Transverse colon (tissue), 4 donors: ENCODE measurements around the gene TRPM3. TPM values are rescaled to one million over a fixed set of nuclear protein-coding genes. Genes with fewer than 3 reads are reported as not detected.

Experiments
- DNase-seq: peaks from one replicate; pipeline ENCODE4 v3.0.0-alpha.2; 2019
- H3K27ac ChIP-seq, 4 donors: fragments of 200-600 bp; sonication (generic); 2 replicates each; pipeline ENCODE4 v1.5.1; 2016 to 2018; ENCODE audit warnings: inconsistent platforms in 4 of 4
- H3K27me3 ChIP-seq: fragments of 200-600 bp; sonication (generic); 2 replicates; pipeline ENCODE4 v1.5.1; 2017; ENCODE audit warnings: inconsistent platforms
- H3K36me3 ChIP-seq, 4 donors: fragments of 200-600 bp; sonication (generic); 2 replicates each; pipeline ENCODE4 v1.5.1; 2017 to 2019; ENCODE audit warnings: inconsistent platforms in 4 of 4
- H3K4me1 ChIP-seq, 4 donors: fragments of 200-600 bp; sonication (generic); 2 replicates each; pipeline ENCODE4 v1.5.1; 2017 to 2020; ENCODE audit warnings: inconsistent platforms in 4 of 4
- H3K4me3 ChIP-seq, 4 donors: fragments of 200-600 bp; sonication (generic); 1 replicate in 1 of 4; 2 replicates in 3 of 4; pipeline versions ENCODE4 v1.5.1 to v1.6.1; 2017 to 2019; ENCODE audit warnings: inconsistent platforms in 4 of 4
- H3K9me3 ChIP-seq, 2 donors: fragments of 200-600 bp; sonication (generic); 2 replicates each; pipeline ENCODE4 v1.5.1; 2017 to 2019; ENCODE audit warnings: inconsistent platforms in 2 of 2
- CTCF ChIP-seq, 5 experiments: fragments of 200-600 bp in 3 of 5; fragments of 450-650 bp in 2 of 5; sonication (generic) in 3 of 5; IDR thresholded peaks; 1 replicate in 2 of 5; 2 replicates in 3 of 5; pipeline ENCODE4 v1.5.1; 2016 to 2017; ENCODE audit warnings: antibody characterized with exemption in 5 of 5, inconsistent platforms in 3 of 5, mild to moderate bottlenecking in 2 of 5, moderate library complexity in 1 of 5
- EP300 ChIP-seq: sonication (generic); formaldehyde crosslinking; IDR thresholded peaks from one replicate; pipeline ENCODE4 v1.6.1; 2017; ENCODE audit warnings: antibody characterized with exemption, low read depth
- POLR2A ChIP-seq: fragments of 450-650 bp; IDR thresholded peaks from one replicate; pipeline ENCODE4 v1.6.1; 2016; ENCODE audit warnings: antibody characterized with exemption, mild to moderate bottlenecking, moderate library complexity
- POLR2AphosphoS5 ChIP-seq, 3 donors: sonication (generic); formaldehyde crosslinking; IDR thresholded peaks; one replicate each; pipeline ENCODE4 v1.6.1; 2016; ENCODE audit warnings: antibody characterized with exemption in 3 of 3
- WGBS, 2 donors: methylation state at CpG; one replicate each; pipeline ENCODE4 v1.1.5; 2018; ENCODE audit warnings: low coverage in 1 of 2; 5-methylcytosine and 5-hydroxymethylcytosine counted together
- in situ Hi-C, 4 donors: fragments of 200-750 bp; cut with MboI; loops; one replicate each; pipeline versions ENCODE4 v1.15.0 to v1.15.1; 2017; ENCODE audit warnings: low sequenced_read_pairs in 3 of 4, low pct_ligation_motif_present in 1 of 4, low pct_unique_long_range_greater_than_20kb in 1 of 4
- intact Hi-C: fragments of 100-400 bp; cut with DNase I; formaldehyde crosslinking; loops from one replicate; pipeline ENCODE4 v1.15.1; 2023; ENCODE audit warnings: low total_unique reads
- total RNA-seq, 4 donors: library from RNA; depleted of rRNA; stranded (reverse); fragments of >200 nt; gene quantifications; one replicate each; pipeline ENCODE4 v1.1.0, GENCODE V29; 2016

The TRPM3 gene
- total RNA-seq, 4 donors from 2014 or later, result 0.16 to 1.2 (median 0.32) TPM

DNA sequence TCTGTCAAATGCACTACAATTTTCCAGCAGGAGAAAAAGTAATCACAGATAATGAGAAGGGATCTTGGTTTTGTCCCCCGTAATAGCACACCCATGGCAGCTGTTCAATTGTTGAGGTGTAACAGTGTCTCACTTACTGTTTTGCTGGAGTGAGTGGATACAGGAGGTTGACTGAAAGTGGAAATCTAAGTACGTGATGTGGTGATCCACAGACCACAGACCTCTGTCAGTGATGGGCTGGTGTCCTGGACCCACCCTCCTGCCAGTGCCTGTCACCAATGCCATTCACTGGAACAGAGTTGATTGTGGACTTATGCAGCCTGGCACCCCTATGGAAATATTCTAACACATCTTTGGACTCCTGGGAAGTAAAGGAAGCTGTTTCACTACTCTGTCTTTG lies 261.7 kb downstream of the TRPM3 start:
- in situ Hi-C loops, result loop anchor here in 1 of 4 donors (25.0 kb wide), 1 partner anchor 103 kb away; no protein-coding TSS in a partner anchor
- H3K27ac ChIP-seq, result no peak overlapping the region

DNA sequence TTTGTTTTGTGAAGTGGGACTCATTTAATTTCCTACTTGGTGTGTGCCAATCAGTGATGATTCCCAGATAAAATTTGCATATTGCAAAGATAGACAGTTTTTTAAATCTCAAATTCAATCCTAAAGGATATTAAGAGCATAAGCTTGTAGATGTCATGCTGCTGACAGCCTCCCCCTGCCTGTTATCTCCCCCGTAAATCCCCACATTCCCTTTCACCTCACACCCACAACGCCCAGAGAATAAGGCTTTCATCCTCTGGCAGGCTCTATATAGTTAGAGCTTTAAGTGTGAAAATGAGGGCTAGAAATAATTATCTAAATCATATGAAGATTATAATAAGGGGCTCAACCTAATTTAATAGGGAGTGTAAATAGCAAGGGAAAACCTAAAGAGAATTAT lies 265.0 kb downstream of the TRPM3 start:
- H3K27ac ChIP-seq, result no peak overlapping the region
- no peaks in the 10 kb centered on the region for H3K4me1 ChIP-seq
- WGBS, 2 donors, result 74 to 78% methylated on average over 2 of the region's 2 CpGs
- intact Hi-C loops (no loop called here), in situ Hi-C loops (loop anchor here in 1 of 4 donors (25.0 kb wide), 1 partner anchor 106 kb away; no protein-coding TSS in a partner anchor)
- H3K36me3 ChIP-seq, result no peaks in the 10 kb centered on the region
- no peaks in the 10 kb centered on the region for H3K27me3 ChIP-seq
- H3K4me3 ChIP-seq, result no peak overlapping the region
- TF ChIP-seq POLR2AphosphoS5 (IDR thresholded peaks at IDR 0.05), result no peak
- TF ChIP-seq CTCF (IDR thresholded peaks at IDR 0.05), result no peak
- TF ChIP-seq POLR2A, result no peak
- TF ChIP-seq EP300, result no peak
- no peaks in the 10 kb centered on the region for H3K9me3 ChIP-seq
- DNase-seq, result no peak

More for the DNA sequence above, 261.7 kb downstream of the TRPM3 start:
- no peaks in the 10 kb centered on the region for H3K4me1 ChIP-seq
- TF ChIP-seq POLR2AphosphoS5 (IDR thresholded peaks at IDR 0.05) (no peak), EP300 (no peak), CTCF (IDR thresholded peaks at IDR 0.05) (no peak), POLR2A (no peak)
- no peaks in the 10 kb centered on the region for H3K27me3 ChIP-seq
- H3K4me3 ChIP-seq, result no peak overlapping the region
- no peaks in the 10 kb centered on the region for H3K9me3 ChIP-seq
- 76% methylated on average over 2 of the region's 2 CpGs; no CpG with 5 or more reads in 1 of the 2 donors for WGBS, 2 donors
- intact Hi-C loops, result no loop called here
- H3K36me3 ChIP-seq, result no peaks in the 10 kb centered on the region
- DNase-seq, result no peak

GRCh38 chr9:70852711-70853240 lies 268.6 kb downstream of the TRPM3 start:
- no peaks in the 10 kb centered on the region for H3K9me3 ChIP-seq
- H3K4me3 ChIP-seq, result no peak overlapping the region
- H3K36me3 ChIP-seq, result no peaks in the 10 kb centered on the region
- H3K27ac ChIP-seq, result no peak overlapping the region
- TF ChIP-seq POLR2A (no peak), CTCF (IDR thresholded peaks at IDR 0.05) (no peak), POLR2AphosphoS5 (IDR thresholded peaks at IDR 0.05) (no peak), EP300 (no peak)
- no peaks in the 10 kb centered on the region for H3K27me3 ChIP-seq
- 48% methylated on average over 1 of the region's 1 CpG; no CpG with 5 or more reads in 1 of the 2 donors for WGBS, 2 donors
- intact Hi-C loops (no loop called here), in situ Hi-C loops (loop anchor here in 1 of 4 donors (25.0 kb wide), 1 partner anchor 110 kb away; no protein-coding TSS in a partner anchor)
- H3K4me1 ChIP-seq, result no peaks in the 10 kb centered on the region
- DNase-seq, result no peak

- H3K27ac ChIP-seq, result no peak overlapping the region
- H3K27me3 ChIP-seq, result no peaks in the 10 kb centered on the region
- in situ Hi-C loops, result no loop called here
- no peak for DNase-seq
- TF ChIP-seq POLR2AphosphoS5 (IDR thresholded peaks at IDR 0.05) (no peak), EP300 (no peak), CTCF (IDR thresholded peaks at IDR 0.05) (no peak), POLR2A (no peak)
- no peak overlapping the region for H3K4me3 ChIP-seq
- intact Hi-C loops, result no loop called here
- no peaks in the 10 kb centered on the region for H3K36me3 ChIP-seq
- H3K9me3 ChIP-seq, result no peaks in the 10 kb centered on the region
- WGBS, 2 donors, result 65 to 80% methylated on average over 2 of the region's 2 CpGs
- H3K4me1 ChIP-seq, result no peaks in the 10 kb centered on the region
Measured at GRCh38 chr9:70840266-70840665, 281.2 kb downstream of the TRPM3 start.
